ENCODE measurements around the gene DYRK4.

DNA sequence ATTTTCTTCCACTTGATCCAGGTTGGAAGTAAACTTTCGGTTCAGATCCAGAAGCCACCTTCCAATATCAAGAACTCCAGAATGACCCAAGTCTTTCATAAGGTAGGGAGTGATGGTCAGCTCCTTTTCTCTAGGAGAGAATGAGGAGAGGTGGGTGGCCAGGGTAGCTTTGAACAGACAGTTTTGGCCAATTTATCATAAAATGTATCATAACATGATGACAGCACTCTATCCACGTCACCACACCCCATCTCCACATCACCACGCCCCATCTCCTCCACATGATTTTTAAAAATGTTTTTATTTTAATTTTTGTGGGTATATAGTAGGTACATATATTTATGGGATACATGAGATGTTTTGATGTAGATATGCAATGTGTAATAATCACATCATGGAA lies 26.9 kb downstream of the DYRK4 start:
- no peak for TF ChIP-seq CTCF (IDR thresholded peaks at IDR 0.05)
- TF ChIP-seq POLR2A (IDR thresholded peaks at IDR 0.05), result no peak

Data from heart left ventricle (tissue), 13 donors.